ENCODE data around the gene LTA.
"Not testable (repeated sequence)": the region's sequence is repeated elsewhere in the genome, so short reads cannot be mapped to it uniquely, and the experiment has no call there.

LTA gene

GRCh38 chr6:31543639-31544038 lies 28.4 kb upstream of the LTA start:
- Histone ChIP-seq H3K9ac (ENCODE audit: low read depth in 1 of 2, low read length in 2 of 2) (no peak overlapping the region), H3K4me1 (ENCODE audit: control insufficient read depth in 1 of 2, insufficient read depth in 2 of 2, low read length in 2 of 2) (peaks cover 32 to 44% of the 10 kb centered on the region in 2 donors), H3K36me3 (ENCODE audit: control insufficient read depth in 1 of 2, insufficient read depth in 2 of 2, low read length in 2 of 2) (peaks cover 15 to 18% of the 10 kb centered on the region in 2 donors), H3K4me3 (ENCODE audit: low read depth in 1 of 2, low read length in 2 of 2) (no peak overlapping the region), H3K27ac (ENCODE audit: low read depth, low read length) (no peak overlapping the region), H3K9me3 (ENCODE audit: control insufficient read depth in 1 of 2, low read length in 2 of 2) (no peaks in the 10 kb centered on the region), H3K27me3 (ENCODE audit: control insufficient read depth in 1 of 2, insufficient read depth in 2 of 2, low read length in 2 of 2) (no peaks in the 10 kb centered on the region)

GRCh38 chr6:31544676-31545075 lies 27.4 kb upstream of the LTA start:
- Histone ChIP-seq H3K27ac (ENCODE audit: low read depth, low read length) (no peak overlapping the region), H3K4me3 (ENCODE audit: low read depth in 1 of 2, low read length in 2 of 2) (no peak overlapping the region), H3K27me3 (ENCODE audit: control insufficient read depth in 1 of 2, insufficient read depth in 2 of 2, low read length in 2 of 2) (no peaks in the 10 kb centered on the region), H3K36me3 (ENCODE audit: control insufficient read depth in 1 of 2, insufficient read depth in 2 of 2, low read length in 2 of 2) (peaks cover 5 to 14% of the 10 kb centered on the region in 2 donors), H3K4me1 (ENCODE audit: control insufficient read depth in 1 of 2, insufficient read depth in 2 of 2, low read length in 2 of 2) (peaks cover 25 to 35% of the 10 kb centered on the region in 2 donors), H3K9ac (ENCODE audit: low read depth in 1 of 2, low read length in 2 of 2) (no peak overlapping the region), H3K9me3 (ENCODE audit: control insufficient read depth in 1 of 2, low read length in 2 of 2) (no peaks in the 10 kb centered on the region)

- no peaks in the 10 kb centered on the region for H3K9me3 ChIP-seq (ENCODE audit: control insufficient read depth in 1 of 2, low read length in 2 of 2)
- H3K27me3 ChIP-seq (ENCODE audit: control insufficient read depth in 1 of 2, insufficient read depth in 2 of 2, low read length in 2 of 2) = no peaks in the 10 kb centered on the region
- H3K36me3 ChIP-seq (ENCODE audit: control insufficient read depth in 1 of 2, insufficient read depth in 2 of 2, low read length in 2 of 2) = peaks cover 1 to 9% of the 10 kb centered on the region in 2 donors
- H3K4me3 ChIP-seq (ENCODE audit: low read depth in 1 of 2, low read length in 2 of 2) = no peak overlapping the region
- no peak overlapping the region for H3K9ac ChIP-seq (ENCODE audit: low read depth in 1 of 2, low read length in 2 of 2)
- peaks cover 19 to 29% of the 10 kb centered on the region in 2 donors for H3K4me1 ChIP-seq (ENCODE audit: control insufficient read depth in 1 of 2, insufficient read depth in 2 of 2, low read length in 2 of 2)
- no peak overlapping the region for H3K27ac ChIP-seq (ENCODE audit: low read depth, low read length)
These were observed 26.8 kb upstream of the LTA start for GRCh38 chr6:31545291-31545690.

GRCh38 chr6:31546339-31546957 lies 25.6 kb upstream of the LTA start, which contains the start of gene ATP6V1G2:
Gene ATP6V1G2 (minus strand): TSS chr6:31546608. CDS start chr6:31546559, 49 bp downstream.
- peak within 1 kb of the TSS; percentile 70 to 82 for H3K4me3 ChIP-seq (ENCODE audit: low read depth in 1 of 2, low read length in 2 of 2)
- peak within 1 kb of the TSS; percentile 71 to 74 for H3K9ac ChIP-seq (ENCODE audit: low read depth in 1 of 2, low read length in 2 of 2)
- peak within 1 kb of the TSS; percentile 1 for H3K27ac ChIP-seq (ENCODE audit: low read depth, low read length)

GRCh38 chr6:31546958-31547726 lies 24.9 kb upstream of the LTA start, which contains the start of gene NFKBIL1:
Gene NFKBIL1 (plus strand): TSS chr6:31547608. CDS start chr6:31547695, 87 bp downstream.
- peak within 1 kb of the TSS; percentile 70 to 82 for H3K4me3 ChIP-seq (ENCODE audit: low read depth in 1 of 2, low read length in 2 of 2)
- H3K27me3 ChIP-seq (ENCODE audit: control insufficient read depth in 1 of 2, insufficient read depth in 2 of 2, low read length in 2 of 2) = no peaks in the 10 kb centered on the region
- H3K27ac ChIP-seq (ENCODE audit: low read depth, low read length) = peak within 1 kb of the TSS; percentile 1
- H3K36me3 ChIP-seq (ENCODE audit: control insufficient read depth in 1 of 2, insufficient read depth in 2 of 2, low read length in 2 of 2) = peaks cover 0 to 17% of the 10 kb centered on the region in 2 donors
- H3K9me3 ChIP-seq (ENCODE audit: control insufficient read depth in 1 of 2, low read length in 2 of 2) = no peaks in the 10 kb centered on the region
- peaks cover 16 to 25% of the 10 kb centered on the region in 2 donors for H3K4me1 ChIP-seq (ENCODE audit: control insufficient read depth in 1 of 2, insufficient read depth in 2 of 2, low read length in 2 of 2)
- H3K9ac ChIP-seq (ENCODE audit: low read depth in 1 of 2, low read length in 2 of 2) = peak within 1 kb of the TSS; percentile 71 to 74

More at GRCh38 chr6:31546339-31546957, 25.6 kb upstream of the LTA start, which contains the start of gene ATP6V1G2:
- Histone ChIP-seq H3K36me3 (ENCODE audit: control insufficient read depth in 1 of 2, insufficient read depth in 2 of 2, low read length in 2 of 2) (peaks cover 0 to 17% of the 10 kb centered on the region in 2 donors), H3K9me3 (ENCODE audit: control insufficient read depth in 1 of 2, low read length in 2 of 2) (no peaks in the 10 kb centered on the region), H3K27me3 (ENCODE audit: control insufficient read depth in 1 of 2, insufficient read depth in 2 of 2, low read length in 2 of 2) (no peaks in the 10 kb centered on the region), H3K4me1 (ENCODE audit: control insufficient read depth in 1 of 2, insufficient read depth in 2 of 2, low read length in 2 of 2) (peaks cover 16 to 25% of the 10 kb centered on the region in 2 donors)

- Histone ChIP-seq H3K9me3 (ENCODE audit: control insufficient read depth in 1 of 2, low read length in 2 of 2) (no peaks in the 10 kb centered on the region), H3K4me1 (ENCODE audit: control insufficient read depth in 1 of 2, insufficient read depth in 2 of 2, low read length in 2 of 2) (peaks cover 15 to 24% of the 10 kb centered on the region in 2 donors), H3K36me3 (ENCODE audit: control insufficient read depth in 1 of 2, insufficient read depth in 2 of 2, low read length in 2 of 2) (peaks cover 0 to 17% of the 10 kb centered on the region in 2 donors), H3K27me3 (ENCODE audit: control insufficient read depth in 1 of 2, insufficient read depth in 2 of 2, low read length in 2 of 2) (no peaks in the 10 kb centered on the region), H3K4me3 (ENCODE audit: low read depth in 1 of 2, low read length in 2 of 2) (peak overlapping the region; percentile 70 to 82), H3K9ac (ENCODE audit: low read depth in 1 of 2, low read length in 2 of 2) (peak overlapping the region; percentile 61 to 71), H3K27ac (ENCODE audit: low read depth, low read length) (no peak overlapping the region)
These were observed 24.2 kb upstream of the LTA start for GRCh38 chr6:31547727-31548543.

GRCh38 chr6:31548544-31548873 lies 23.6 kb upstream of the LTA start:
- H3K4me1 ChIP-seq (ENCODE audit: control insufficient read depth in 1 of 2, insufficient read depth in 2 of 2, low read length in 2 of 2) = peaks cover 12 to 19% of the 10 kb centered on the region in 2 donors

GRCh38 chr6:31551371-31551770 lies 20.7 kb upstream of the LTA start:
- peaks cover 0 to 29% of the 10 kb centered on the region in 2 donors for H3K36me3 ChIP-seq (ENCODE audit: control insufficient read depth in 1 of 2, insufficient read depth in 2 of 2, low read length in 2 of 2)
- H3K27ac ChIP-seq (ENCODE audit: low read depth, low read length); H3K27me3 ChIP-seq (ENCODE audit: control insufficient read depth in 1 of 2, insufficient read depth in 2 of 2, low read length in 2 of 2); H3K9me3 ChIP-seq (ENCODE audit: control insufficient read depth in 1 of 2, low read length in 2 of 2); H3K4me3 ChIP-seq (ENCODE audit: low read depth in 1 of 2, low read length in 2 of 2); H3K9ac ChIP-seq (ENCODE audit: low read depth in 1 of 2, low read length in 2 of 2): not testable (repeated sequence)
- H3K4me1 ChIP-seq (ENCODE audit: control insufficient read depth in 1 of 2, insufficient read depth in 2 of 2, low read length in 2 of 2) = peaks cover 12 to 22% of the 10 kb centered on the region in 2 donors

More at GRCh38 chr6:31548544-31548873, 23.6 kb upstream of the LTA start:
- no peaks in the 10 kb centered on the region for H3K9me3 ChIP-seq (ENCODE audit: control insufficient read depth in 1 of 2, low read length in 2 of 2)
- H3K9ac ChIP-seq (ENCODE audit: low read depth in 1 of 2, low read length in 2 of 2) = peak overlapping the region; percentile 61 to 71
- H3K27me3 ChIP-seq (ENCODE audit: control insufficient read depth in 1 of 2, insufficient read depth in 2 of 2, low read length in 2 of 2) = no peaks in the 10 kb centered on the region
- no peak overlapping the region for H3K27ac ChIP-seq (ENCODE audit: low read depth, low read length)
- peak overlapping the region; percentile 70 to 82 for H3K4me3 ChIP-seq (ENCODE audit: low read depth in 1 of 2, low read length in 2 of 2)
- H3K36me3 ChIP-seq (ENCODE audit: control insufficient read depth in 1 of 2, insufficient read depth in 2 of 2, low read length in 2 of 2) = peaks cover 0 to 20% of the 10 kb centered on the region in 2 donors

GRCh38 chr6:31556307-31556706 lies 15.8 kb upstream of the LTA start:
- Histone ChIP-seq H3K4me1 (ENCODE audit: control insufficient read depth in 1 of 2, insufficient read depth in 2 of 2, low read length in 2 of 2) (peaks cover 25 to 33% of the 10 kb centered on the region in 2 donors), H3K9me3 (ENCODE audit: control insufficient read depth in 1 of 2, low read length in 2 of 2) (no peaks in the 10 kb centered on the region), H3K27ac (ENCODE audit: low read depth, low read length) (no peak overlapping the region), H3K4me3 (ENCODE audit: low read depth in 1 of 2, low read length in 2 of 2) (no peak overlapping the region), H3K27me3 (ENCODE audit: control insufficient read depth in 1 of 2, insufficient read depth in 2 of 2, low read length in 2 of 2) (no peaks in the 10 kb centered on the region), H3K36me3 (ENCODE audit: control insufficient read depth in 1 of 2, insufficient read depth in 2 of 2, low read length in 2 of 2) (peaks cover 14 to 33% of the 10 kb centered on the region in 2 donors), H3K9ac (ENCODE audit: low read depth in 1 of 2, low read length in 2 of 2) (no peak overlapping the region)
